ENCODE data around the gene SMC3. TPM values are rescaled to one million over a fixed set of nuclear protein-coding genes. Genes with fewer than 3 reads are reported as not detected.

Gene SMC3
- total and polyA plus RNA-seq, 10 donors, result 10.4 to 41.2 (median 33.8) TPM

DNA sequence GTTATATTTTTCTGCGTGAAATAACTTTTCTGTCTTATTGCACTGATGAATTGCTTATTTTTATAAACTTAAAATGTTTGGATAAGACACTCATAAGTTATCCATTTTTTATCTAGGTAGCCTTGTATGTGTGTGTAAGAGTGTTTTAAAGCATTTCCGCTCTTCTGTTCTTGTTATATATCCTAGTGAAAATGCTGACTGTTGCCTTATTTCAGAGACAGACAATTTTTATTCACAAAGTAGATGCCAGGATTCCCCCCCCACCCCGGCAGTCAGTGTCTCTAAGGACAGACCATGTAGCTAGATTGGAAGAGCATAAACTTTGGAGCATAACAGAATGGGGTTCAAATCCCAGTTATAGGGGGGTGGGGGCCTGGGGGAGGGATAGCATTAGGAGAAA is 1.6 kb downstream of the SMC3 start:
- Histone ChIP-seq H3K4me3 (peak overlapping the region in 7 of 8 donors; percentile 85 to 99 (median 96)), H3K36me3 (peaks cover 0 to 18% (median 3%) of the 10 kb centered on the region in 6 donors), H3K4me1 (peaks cover 27 to 71% (median 59%) of the 10 kb centered on the region in 6 donors), H3K27ac (no peak overlapping the region), H3K9me3 (no peaks in the 10 kb centered on the region), H3K27me3 (replicated peaks in 1 of 7) (peaks cover 0 to 3% (median 0%) of the 10 kb centered on the region in 7 donors)
- whole genome bisulfite sequencing, 5 donors, result 49 to 73% (median 71%) methylated on average over 3 of the region's 3 CpGs
- DNase-seq, result peak; percentile 20
- TF ChIP-seq POLR2AphosphoS5 (IDR thresholded peaks at IDR 0.05) (no peak), POLR2A (IDR thresholded peaks at IDR 0.05) (no peak)
- TF ChIP-seq, protein P1, sequence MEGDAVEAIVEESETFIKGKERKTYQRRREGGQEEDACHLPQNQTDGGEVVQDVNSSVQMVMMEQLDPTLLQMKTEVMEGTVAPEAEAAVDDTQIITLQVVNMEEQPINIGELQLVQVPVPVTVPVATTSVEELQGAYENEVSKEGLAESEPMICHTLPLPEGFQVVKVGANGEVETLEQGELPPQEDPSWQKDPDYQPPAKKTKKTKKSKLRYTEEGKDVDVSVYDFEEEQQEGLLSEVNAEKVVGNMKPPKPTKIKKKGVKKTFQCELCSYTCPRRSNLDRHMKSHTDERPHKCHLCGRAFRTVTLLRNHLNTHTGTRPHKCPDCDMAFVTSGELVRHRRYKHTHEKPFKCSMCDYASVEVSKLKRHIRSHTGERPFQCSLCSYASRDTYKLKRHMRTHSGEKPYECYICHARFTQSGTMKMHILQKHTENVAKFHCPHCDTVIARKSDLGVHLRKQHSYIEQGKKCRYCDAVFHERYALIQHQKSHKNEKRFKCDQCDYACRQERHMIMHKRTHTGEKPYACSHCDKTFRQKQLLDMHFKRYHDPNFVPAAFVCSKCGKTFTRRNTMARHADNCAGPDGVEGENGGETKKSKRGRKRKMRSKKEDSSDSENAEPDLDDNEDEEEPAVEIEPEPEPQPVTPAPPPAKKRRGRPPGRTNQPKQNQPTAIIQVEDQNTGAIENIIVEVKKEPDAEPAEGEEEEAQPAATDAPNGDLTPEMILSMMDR (IDR thresholded peaks at IDR 0.05 in 8 of 11, conservative IDR thresholded peaks at IDR 0.05 in 3 of 11), result no peak
- intact Hi-C loops (cut with DNase I; ENCODE audit: low total_unique reads), result no loop called here

DNA sequence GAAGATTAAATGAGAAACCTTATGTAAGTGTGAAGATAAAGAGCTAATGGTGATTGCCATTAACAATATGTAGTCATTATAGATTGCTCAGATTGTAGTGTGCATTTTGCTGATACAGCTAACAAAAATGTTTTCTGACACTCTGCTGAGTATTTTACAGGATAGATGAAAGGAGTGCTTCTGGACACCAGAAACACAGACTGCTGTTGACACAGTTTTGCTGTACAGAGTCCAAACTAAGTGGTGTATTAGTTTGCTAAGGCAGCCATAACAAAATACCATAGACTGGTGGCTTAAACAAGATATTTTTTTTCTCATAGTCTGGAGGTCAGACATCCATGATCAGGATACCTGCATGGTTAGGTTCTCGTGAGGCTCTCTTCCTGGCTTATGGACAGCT is 2.2 kb downstream of the SMC3 start:
- intact Hi-C loops (cut with DNase I; ENCODE audit: low total_unique reads), result no loop called here
- H3K27ac ChIP-seq, result no peak overlapping the region
- peaks cover 27 to 77% (median 62%) of the 10 kb centered on the region in 6 donors for H3K4me1 ChIP-seq
- DNase-seq, result no peak
- no peak for TF ChIP-seq POLR2A (IDR thresholded peaks at IDR 0.05)
- TF ChIP-seq POLR2AphosphoS5 (IDR thresholded peaks at IDR 0.05), result no peak
- TF ChIP-seq, protein P1 (IDR thresholded peaks at IDR 0.05 in 8 of 11, conservative IDR thresholded peaks at IDR 0.05 in 3 of 11), result no peak
- peaks cover 0 to 24% (median 5%) of the 10 kb centered on the region in 6 donors for H3K36me3 ChIP-seq
- WGBS, 5 donors, result 72 to 100% (median 89%) methylated on average over 1 of the region's 1 CpG
- H3K9me3 ChIP-seq, result no peaks in the 10 kb centered on the region
- H3K27me3 ChIP-seq (replicated peaks in 1 of 7), result no peaks in the 10 kb centered on the region
- peak overlapping the region in 3 of 8 donors; percentile 93 to 99 (median 96) for H3K4me3 ChIP-seq

DNA sequence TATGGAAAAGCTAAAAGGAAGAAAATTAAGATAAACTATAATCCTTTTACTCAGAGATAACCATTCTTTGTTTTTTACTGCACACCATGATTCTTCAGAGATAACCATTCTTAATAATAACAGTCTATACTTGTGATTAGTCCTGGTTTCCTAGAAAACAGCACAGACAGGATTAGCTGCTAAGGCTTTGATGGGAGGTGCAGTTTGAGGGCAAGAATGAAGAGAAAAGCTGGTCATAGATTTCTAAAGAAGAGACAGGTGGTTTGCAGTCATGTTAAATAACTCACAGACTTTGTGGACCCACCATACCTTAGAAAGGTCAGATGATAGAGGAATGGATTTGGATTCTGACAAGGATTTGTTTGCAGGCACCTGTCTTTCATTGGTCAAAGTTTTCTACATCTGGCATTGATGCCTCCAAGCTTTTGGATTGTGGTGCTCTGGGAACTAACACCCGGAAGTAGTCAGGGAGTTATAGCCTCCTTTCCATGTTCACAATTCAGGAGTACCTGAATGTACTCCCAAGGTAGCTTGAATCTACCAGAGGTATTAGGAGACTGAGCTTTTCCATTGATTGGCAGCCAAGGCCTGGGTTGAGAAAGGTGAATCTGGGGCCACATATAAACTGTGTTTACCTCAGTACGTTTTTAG is 3.7 kb downstream of the SMC3 start:
- 80 to 92% (median 83%) methylated on average over 2 of the region's 2 CpGs for WGBS, 5 donors
- Histone ChIP-seq H3K4me1 (peaks cover 27 to 84% (median 62%) of the 10 kb centered on the region in 6 donors), H3K27ac (no peak overlapping the region), H3K27me3 (replicated peaks in 1 of 7) (no peaks in the 10 kb centered on the region), H3K36me3 (peaks cover 0 to 39% (median 12%) of the 10 kb centered on the region in 6 donors), H3K4me3 (no peak overlapping the region), H3K9me3 (no peaks in the 10 kb centered on the region)
- TF ChIP-seq, protein P1 (IDR thresholded peaks at IDR 0.05 in 8 of 11, conservative IDR thresholded peaks at IDR 0.05 in 3 of 11), result no peak
- TF ChIP-seq POLR2A (IDR thresholded peaks at IDR 0.05) (no peak), POLR2AphosphoS5 (IDR thresholded peaks at IDR 0.05) (no peak)
- intact Hi-C loops (cut with DNase I; ENCODE audit: low total_unique reads), result no loop called here
- DNase-seq, result no peak

DNA sequence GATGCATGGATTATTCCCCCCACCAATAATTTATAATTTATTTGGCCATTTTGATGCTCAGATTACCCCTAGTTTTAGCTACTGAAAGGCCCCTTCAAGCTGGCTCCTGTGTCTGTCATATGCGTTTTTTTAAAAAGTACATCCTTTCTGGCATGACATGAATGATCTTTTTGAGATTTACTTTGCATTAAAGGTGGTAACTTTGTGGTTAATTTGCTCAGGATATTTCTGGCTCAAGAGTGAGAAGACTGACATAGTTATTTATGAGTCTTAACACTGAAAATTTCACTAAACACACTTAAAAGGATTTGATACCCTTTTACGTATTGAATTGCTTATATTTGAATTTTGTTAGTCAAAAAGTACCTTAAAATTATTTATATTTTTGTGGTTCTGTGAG is 5.4 kb downstream of the SMC3 start:
- Histone ChIP-seq H3K27me3 (replicated peaks in 1 of 7) (no peaks in the 10 kb centered on the region), H3K4me3 (no peak overlapping the region), H3K9me3 (no peaks in the 10 kb centered on the region), H3K4me1 (peaks cover 27 to 75% (median 53%) of the 10 kb centered on the region in 6 donors), H3K27ac (no peak overlapping the region), H3K36me3 (peaks cover 0 to 55% (median 20%) of the 10 kb centered on the region in 6 donors)
- WGBS, 5 donors, result 62 to 69% (median 65%) methylated on average over 2 of the region's 2 CpGs
- TF ChIP-seq, protein P1 (IDR thresholded peaks at IDR 0.05 in 8 of 11, conservative IDR thresholded peaks at IDR 0.05 in 3 of 11), result no peak
- TF ChIP-seq POLR2A (IDR thresholded peaks at IDR 0.05), result no peak
- no peak for TF ChIP-seq POLR2AphosphoS5 (IDR thresholded peaks at IDR 0.05)
- DNase-seq, result no peak
- intact Hi-C loops (cut with DNase I; ENCODE audit: low total_unique reads), result no loop called here

Data from spleen (tissue), 11 donors.